WI38 (cell line): ENCODE data around the gene WDR81.

Source experiments
- H3K4me3 ChIP-seq: 2 replicates; pipeline ENCODE4 v1.5.1; 2011; ENCODE audit warnings: low read depth, mild to moderate bottlenecking, control low read depth, low read length
- CTCF ChIP-seq: IDR thresholded peaks from 2 replicates; pipeline ENCODE4 v1.5.1; 2012; ENCODE audit warnings: low read depth, mild to moderate bottlenecking, control low read depth, low read length

WDR81 gene

GRCh38 chr17:1743088-1743439 lies 18.6 kb downstream of the WDR81 start:
- H3K4me3 ChIP-seq, result no peak overlapping the region
- no peak for TF ChIP-seq CTCF

GRCh38 chr17:1744551-1745512 lies 20.3 kb downstream of the WDR81 start:
- no peak overlapping the region for H3K4me3 ChIP-seq

DNA sequence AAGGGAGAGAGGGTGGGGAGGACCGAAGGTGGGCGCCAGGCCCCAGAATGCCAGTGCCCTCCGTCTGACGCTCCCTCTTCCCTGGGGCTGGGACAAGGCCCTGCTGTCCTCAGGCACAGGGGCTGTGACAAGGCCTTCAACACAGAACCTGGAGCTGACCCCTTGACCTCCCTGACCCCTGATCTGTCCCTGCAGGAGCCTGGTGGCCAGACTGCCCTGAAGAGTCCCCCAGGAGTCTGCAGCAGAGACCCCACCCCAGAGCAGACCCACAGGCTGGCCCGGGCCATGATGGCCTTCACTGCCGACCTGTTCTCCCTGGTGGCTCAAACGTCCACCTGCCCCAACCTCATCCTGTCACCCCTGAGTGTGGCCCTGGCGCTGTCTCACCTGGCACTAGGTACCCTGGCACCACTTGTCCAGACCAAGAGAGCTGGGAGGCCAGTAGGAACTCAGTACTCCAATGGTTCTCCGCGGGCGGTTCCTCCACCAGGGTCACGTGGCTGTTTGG lies 21.1 kb downstream of the WDR81 start:
- H3K4me3 ChIP-seq, result no peak overlapping the region
- no peak for TF ChIP-seq CTCF

More at GRCh38 chr17:1744551-1745512, 20.3 kb downstream of the WDR81 start:
- TF ChIP-seq CTCF, result no peak

DNA sequence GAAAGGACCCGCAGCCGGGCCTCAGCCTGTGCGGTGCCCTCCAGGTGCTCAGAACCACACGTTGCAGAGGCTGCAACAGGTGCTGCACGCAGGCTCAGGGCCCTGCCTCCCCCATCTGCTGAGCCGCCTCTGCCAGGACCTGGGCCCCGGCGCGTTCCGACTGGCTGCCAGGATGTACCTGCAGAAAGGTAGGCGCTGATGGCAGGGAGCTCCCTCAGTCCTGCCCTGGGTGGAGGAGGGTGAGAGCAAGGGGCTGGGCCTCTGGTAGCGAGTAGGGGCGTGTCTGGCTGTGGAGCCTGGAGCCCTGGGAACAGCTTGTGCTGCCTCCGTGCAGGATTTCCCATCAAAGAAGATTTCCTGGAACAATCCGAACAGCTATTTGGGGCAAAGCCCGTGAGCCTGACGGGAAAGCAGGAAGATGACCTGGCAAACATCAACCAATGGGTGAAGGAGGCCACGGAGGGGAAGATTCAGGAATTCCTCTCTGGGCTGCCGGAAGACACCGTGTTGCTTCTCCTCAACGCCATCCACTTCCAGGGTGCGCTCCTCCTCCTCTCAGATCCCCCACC lies 22.6 kb downstream of the WDR81 start:
- no peak for TF ChIP-seq CTCF
- no peak overlapping the region for H3K4me3 ChIP-seq

GRCh38 chr17:1750628-1751027 lies 26.1 kb downstream of the WDR81 start:
- TF ChIP-seq CTCF, result no peak
- H3K4me3 ChIP-seq, result no peak overlapping the region

- H3K4me3 ChIP-seq, result no peak overlapping the region
- no peak for TF ChIP-seq CTCF
These were observed 28.1 kb downstream of the WDR81 start for GRCh38 chr17:1752425-1753262.
